ENCODE results near the gene POLDIP2.

GRCh38 chr17:28402224-28402630 is 44.9 kb upstream of the POLDIP2 start:
- TF ChIP-seq CTCF (IDR thresholded peaks at IDR 0.05): no peak
- no peak for TF ChIP-seq EP300 (IDR thresholded peaks at IDR 0.05)

All from ovary (tissue), 3 donors.